Activated CD8-positive, alpha-beta memory T cell treated with anti-CD3 and anti-CD28 coated beads, Interleukin-2, amount 50 U/mL, for 4 hours (primary cell): ENCODE results near the gene MLPH.

ENCODE experiments used
- DNase-seq: peaks from one replicate; pipeline ENCODE4 v3.0.0-alpha.2; 2020

The MLPH gene, protein sequence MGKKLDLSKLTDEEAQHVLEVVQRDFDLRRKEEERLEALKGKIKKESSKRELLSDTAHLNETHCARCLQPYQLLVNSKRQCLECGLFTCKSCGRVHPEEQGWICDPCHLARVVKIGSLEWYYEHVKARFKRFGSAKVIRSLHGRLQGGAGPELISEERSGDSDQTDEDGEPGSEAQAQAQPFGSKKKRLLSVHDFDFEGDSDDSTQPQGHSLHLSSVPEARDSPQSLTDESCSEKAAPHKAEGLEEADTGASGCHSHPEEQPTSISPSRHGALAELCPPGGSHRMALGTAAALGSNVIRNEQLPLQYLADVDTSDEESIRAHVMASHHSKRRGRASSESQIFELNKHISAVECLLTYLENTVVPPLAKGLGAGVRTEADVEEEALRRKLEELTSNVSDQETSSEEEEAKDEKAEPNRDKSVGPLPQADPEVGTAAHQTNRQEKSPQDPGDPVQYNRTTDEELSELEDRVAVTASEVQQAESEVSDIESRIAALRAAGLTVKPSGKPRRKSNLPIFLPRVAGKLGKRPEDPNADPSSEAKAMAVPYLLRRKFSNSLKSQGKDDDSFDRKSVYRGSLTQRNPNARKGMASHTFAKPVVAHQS

DNA sequence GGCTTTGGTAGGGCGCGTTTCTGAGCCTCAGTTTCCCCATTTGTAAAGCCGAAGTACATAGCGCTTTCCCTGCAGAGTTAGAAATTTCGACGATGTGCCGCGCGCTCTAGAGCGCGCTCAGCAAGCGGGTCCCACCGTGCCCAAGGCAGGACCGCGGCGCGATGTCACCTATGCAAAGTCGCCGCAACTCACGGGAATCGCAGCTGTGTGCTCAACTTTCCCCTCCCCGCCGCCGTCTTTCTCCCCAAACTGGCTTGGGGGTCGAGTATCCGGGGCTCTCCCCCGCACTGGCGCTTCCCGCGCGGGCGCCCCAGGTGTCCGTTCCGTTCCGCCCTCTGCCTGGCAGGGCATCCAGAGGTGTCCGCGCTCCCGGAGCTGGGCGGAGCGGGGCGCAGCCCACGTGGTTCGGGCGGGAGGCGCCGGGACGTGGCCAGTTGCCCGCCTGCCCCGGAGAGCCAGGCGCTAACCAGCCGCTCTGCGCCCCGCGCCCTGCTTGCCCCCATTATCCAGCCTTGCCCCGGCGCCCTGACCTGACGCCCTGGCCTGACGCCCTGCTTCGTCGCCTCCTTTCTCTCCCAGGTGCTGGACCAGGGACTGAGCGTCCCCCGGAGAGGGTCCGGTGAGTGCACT, at the start of gene MLPH:
TSS of gene MLPH (plus strand) at position 433 of the 630 bp plus-strand sequence. CDS start 6,176 bp downstream, outside the sequence.
- no peak for DNase-seq

DNA sequence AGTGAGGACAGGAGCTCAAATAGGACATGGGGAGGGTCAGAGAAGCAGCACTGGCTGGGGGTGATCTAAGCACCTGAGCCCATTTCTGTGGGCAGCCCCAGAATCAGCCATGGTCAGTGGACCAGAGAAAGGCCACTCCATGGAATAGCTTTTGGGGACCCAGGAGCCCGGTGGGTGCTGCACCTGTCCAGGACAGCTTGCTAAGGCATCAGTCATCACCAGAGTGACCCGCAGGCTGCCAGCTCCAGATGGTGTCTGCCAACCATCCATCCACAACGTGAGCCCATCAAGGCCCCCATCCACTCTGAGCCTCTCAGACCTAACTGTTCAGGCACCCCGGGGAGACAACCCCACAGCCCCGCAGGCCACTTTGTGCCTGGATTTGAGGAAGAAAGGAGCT, 49.5 kb upstream of the MLPH start:
- no peak for DNase-seq

- DNase-seq, result no peak
These were observed 48.7 kb upstream of the MLPH start for GRCh38 chr2:237438080-237438940.

- no peak for DNase-seq
These were observed 46.2 kb upstream of the MLPH start for GRCh38 chr2:237440819-237441281.

DNA sequence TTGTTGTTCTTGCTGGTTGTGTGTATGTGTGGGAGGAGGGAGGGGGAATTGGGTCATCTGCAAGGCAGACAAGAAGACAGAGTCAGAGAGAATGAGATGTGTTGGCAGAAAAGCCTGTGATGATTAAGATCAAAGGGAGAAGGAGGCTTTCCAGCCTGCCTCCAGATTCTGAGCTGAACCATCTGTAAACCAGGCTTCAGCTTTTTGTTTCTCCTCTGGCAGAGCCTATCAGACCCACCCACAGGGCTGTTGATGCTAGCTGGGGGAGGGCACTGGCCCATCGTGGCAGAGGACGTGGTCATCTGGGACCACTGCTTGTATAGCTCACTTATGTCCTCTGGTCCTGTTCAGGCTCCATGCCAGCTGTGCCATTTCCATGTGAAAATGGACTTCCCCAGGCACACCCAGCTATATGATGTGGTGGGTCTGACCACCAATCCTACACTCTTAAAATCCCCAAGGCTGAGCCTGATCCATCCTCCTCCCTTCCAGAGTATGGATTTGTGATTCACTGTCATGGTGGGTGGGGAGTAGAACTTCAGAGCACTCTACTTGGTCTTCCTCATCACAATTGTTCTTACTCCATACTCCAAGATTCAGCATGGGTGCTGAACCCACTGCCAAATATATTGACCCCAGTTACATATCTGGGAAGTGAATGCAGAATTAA, 45.3 kb upstream of the MLPH start:
- DNase-seq, result peak; percentile 28

- no peak for DNase-seq
These were observed 43.0 kb upstream of the MLPH start for GRCh38 chr2:237444071-237444470.

DNA sequence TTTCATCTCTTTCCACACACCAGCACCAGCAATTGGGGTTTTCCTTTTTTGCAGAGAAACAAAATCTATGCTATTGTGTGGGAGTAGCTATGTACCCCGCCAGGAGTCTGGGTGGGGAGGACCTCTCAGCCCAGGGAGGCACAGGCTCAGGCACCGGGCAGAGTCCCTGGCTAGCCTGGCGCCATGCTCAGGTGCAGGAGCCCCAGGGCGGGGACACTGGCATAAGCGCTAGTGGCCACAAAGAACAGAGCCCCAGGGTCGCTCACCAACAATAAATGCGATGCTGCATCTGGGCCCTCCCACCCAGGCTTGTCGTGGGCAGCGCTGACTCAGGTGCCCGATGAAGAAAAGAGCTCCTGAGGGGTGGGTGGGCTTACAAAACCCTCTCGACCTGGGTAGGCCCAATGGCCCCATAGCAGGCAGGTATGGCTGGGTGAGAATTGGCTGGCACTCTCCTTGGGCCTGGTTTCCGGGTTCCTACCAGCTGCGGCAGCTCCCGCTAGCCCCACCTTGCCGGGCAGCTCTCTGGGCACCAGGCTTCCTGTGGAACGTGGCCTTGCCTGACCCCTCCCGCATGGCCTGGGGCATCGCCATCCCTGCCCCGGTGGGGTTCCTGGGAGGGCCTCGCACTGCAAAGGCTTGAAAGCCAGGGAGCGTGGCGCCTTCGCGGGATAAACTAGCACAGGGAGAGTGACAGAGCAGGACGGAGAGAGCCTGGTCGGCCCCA, 41.3 kb upstream of the MLPH start:
- DNase-seq, result no peak

GRCh38 chr2:237446338-237446665, 40.7 kb upstream of the MLPH start:
- no peak for DNase-seq

DNA sequence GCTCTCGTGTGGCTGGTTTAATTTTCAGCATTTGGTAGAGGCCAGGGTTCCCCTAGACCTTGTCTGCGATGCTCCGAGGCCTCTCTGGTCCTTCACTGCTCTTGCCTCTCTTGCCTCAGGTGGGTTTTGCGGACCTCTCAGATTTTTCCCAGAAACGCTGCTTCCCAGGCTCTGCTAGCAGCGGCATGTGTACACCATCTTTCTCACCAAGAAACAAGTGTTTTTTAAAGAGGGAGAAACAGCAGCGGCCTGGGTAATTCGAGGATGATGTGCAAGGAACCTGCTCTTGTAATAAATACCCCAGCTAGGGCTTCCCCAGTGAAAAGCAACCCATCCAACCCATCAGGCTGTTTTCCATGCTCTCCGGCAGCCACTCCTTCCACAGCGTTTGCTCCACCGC, 39.6 kb upstream of the MLPH start:
- DNase-seq, result no peak

DNA sequence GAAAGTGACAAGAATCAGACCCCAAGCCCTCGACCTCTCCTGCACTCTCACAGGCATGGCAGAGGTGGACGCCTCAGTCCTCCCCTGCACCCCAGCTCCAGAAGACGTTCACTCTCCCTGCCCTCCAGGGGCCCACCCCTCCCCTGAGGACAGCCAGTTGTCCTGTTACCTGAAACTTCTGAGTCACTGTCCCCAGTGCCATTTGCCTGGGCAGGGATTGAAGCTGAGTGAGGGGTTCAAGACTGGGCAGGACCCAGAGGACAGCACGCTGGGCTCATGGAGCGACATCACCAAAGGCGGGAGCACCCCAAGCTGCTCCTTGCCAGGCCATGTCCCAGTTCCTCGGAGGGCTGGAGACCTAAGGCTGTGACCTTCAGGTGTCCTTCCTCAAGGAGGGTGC, 38.9 kb upstream of the MLPH start:
- no peak for DNase-seq

DNA sequence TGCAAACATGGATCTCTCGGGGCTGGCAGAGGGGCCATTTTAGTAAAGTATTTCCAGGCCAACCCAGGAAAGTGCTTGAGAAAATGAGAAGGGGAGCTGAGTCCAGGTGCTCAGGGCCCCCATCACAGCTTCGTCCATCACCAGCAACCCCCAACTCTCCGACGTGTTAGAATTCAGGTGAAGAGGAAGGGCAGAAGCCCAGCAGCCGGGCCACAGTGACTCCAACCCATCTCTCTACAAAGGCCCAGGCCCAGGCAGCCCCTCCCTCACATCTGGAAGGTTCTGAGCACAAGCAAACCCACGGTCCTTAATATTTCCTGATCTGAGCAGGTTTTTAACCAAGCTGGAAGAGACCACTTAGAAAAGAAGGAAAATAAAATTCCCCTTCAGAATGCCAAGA, 38.4 kb upstream of the MLPH start:
- DNase-seq, result no peak

- DNase-seq, result no peak
These were observed 37.7 kb upstream of the MLPH start for GRCh38 chr2:237449193-237449881.

GRCh38 chr2:237450108-237450507, 36.9 kb upstream of the MLPH start:
- DNase-seq, result no peak

DNA sequence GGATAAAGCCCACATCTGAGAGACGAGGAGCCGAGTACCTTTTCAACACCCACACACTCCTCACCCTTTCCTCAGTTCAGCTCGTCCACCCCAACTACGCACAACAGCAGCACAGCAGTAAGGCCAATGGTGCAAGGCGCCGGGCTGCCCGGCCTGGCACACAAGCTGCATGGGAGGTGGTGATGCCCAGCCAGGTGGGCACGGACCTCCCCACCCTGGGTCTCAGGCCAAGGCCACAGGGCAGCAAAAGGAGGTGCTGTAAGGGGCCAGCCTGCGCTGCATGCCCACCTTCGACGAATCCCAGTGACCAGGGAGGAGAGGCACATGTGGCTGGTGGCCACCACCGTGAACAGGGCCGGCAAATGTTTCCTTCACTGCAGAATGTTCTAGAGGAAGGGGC, 36.5 kb upstream of the MLPH start:
- DNase-seq, result no peak

DNA sequence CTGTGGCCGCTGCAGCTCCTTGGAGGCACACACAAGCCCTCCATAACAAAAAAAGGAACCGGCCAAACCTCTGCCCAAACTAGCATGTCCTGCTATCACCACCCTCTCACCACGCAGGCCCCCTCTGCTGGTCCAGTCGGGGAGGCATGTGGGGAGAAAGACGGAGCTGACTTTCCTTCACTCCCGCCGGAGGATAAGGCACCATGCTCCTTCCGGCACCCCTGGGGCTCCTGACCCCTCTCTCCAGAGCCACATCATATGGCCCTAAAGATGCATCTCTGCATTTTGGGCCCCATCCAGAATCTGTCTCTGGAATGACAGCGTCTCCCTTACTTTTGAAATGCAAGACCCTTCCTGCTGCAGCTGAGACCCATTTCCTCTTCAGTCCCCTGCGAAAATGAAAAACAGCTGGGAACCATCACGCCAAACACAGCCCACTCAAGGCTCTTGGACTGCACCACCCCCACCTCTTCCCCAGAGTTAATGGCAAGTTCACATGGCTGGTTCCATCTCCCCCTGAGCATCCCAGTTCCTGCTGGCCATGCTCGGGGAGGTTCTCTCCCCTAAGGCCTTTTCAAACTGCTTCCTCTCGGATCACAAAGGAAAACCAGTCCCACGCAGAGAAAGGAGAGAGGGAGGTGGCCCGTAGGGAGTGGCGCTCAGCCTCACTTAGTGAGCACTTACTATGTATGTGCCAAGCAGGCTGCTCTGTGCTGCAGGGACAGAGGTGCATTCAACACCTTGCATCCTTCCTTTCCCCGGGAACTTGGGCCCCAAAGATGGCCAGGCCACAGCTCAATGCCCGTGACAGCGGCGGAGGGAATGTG, 35.2 kb upstream of the MLPH start:
- no peak for DNase-seq

DNA sequence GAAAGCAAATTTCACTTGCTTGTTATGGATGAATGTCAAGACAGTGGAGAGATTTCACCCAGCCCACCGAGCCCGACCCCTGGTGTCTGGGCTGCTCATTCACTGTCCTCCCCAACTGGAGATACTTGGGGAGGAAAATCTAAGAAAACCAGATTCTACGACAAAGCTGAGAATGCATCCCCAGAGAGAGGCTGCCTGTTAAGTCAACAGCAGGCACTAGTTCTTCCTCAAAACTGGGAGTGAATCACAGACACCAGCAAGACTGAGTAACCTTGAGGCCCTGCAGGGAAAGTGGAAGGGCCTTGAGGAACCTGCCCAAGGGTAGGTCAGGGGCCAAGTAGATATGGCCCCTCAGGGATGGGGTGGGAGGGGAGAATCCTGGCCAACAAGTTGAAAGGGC, 34.2 kb upstream of the MLPH start:
- no peak for DNase-seq

DNA sequence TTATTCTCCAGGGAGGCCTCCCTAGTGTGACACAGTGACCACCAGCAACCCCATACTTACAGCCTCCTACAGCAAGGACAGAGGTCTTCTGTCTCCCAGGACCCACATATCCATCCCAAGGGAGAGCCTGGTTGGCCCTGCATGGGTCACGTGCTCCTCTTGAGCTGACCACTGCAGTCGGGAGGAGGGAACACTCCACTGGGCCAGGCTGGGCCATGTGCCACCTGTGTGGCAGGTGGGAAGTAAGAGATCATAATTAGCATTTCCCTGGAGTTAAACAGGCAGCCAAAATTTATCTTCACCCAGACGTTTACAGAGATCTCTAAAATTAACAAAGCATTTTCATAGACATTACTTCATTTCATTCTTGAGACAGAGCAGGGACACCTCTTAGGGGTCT, 33.4 kb upstream of the MLPH start:
- DNase-seq, result no peak

DNA sequence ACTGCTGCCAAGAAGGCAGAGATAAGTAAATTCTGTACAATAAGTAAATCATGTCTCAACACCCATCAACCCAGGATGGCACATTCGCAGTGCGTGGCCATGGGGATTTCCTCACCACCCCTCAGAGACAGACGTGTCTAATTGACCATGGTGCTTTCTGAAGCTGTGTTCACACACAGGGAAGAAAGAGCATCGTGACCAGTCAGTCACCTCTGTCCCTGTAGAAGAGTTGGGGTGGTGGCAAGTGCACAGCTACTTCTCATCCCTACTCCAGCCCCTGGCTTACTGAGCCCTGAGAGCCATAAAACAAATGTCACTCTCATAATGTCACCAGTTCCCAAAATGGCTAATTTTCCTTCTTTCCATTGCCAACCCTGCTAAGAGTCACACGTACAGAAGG, 31.3 kb upstream of the MLPH start:
- no peak for DNase-seq

DNA sequence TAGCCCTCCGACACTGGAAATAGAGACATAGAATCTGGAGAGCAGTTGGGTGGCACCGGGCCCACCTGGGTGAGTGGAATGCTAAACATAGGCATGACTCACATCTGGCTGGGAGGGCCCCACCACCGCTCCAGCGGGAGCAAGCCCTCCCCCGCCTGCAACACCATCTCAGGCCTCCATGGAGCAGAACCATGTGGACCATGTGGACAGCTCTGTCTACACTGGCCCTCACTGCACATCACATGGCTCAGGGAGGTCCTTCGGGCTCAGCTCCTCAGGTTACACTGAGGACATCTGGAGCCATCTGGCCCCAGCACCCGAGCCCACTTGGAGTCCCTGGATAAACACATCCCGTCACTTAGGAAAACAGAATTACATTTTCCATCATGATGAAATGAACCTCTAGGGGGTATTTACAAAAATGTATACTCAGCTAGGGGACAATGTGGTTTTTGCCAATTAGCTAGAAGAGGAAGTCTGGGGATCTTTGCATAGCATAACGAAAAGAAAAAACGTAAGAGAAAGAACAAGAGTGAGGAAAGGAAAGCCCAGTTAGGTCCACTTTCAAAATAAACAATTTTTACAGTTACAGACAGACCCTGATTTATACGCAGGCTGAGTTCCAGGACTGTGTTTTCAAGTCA, 30.7 kb upstream of the MLPH start:
- DNase-seq, result no peak

GRCh38 chr2:237457388-237457941, 29.6 kb upstream of the MLPH start:
- DNase-seq, result no peak
